GM12801 (cell line): ENCODE measurements around the gene TOLLIP.

ENCODE experiments used
- TF ChIP-seq, protein P1 (sequence below): IDR thresholded peaks from one replicate; pipeline ENCODE4 v1.5.1; 2011; ENCODE audit warnings: control low read depth; ENCODE audit not compliant: insufficient read length; ENCODE audit errors: extremely low read depth

The TOLLIP gene

DNA sequence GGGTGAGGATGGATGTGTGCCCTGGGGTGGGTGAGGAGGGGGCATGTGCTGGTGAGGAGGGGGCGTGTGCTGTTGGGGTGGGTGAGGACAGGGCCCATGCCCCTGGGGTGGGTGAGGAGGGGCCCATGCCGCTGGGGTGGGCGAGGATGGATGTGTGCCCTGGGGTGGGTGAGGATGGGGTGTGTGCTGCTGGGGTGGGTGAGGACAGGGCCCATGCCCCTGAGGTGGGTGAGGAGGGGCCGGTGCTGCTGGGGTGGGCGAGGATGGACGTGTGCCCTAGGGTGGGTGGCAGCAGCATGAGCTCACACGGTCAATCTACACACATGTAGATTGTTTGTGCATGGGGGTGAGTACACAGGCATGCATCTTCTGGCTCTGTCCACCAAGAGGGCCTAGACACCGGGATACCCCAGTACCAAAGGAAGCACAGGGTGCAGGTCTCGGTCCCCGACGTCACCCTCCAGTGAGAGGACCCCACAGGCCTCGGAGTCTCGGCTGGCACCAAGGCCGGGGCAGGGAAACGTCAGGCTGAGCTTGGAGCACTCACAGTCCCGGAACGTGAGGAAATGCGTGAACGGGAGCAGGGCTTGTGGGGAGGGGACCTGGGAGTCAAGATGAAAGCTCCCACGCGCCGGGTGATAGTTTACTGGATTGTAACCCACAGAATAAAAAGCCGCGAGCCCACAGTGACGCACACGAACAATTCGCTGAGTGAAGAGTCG is 37.4 kb upstream of the TOLLIP start:
- TF ChIP-seq, protein P1, sequence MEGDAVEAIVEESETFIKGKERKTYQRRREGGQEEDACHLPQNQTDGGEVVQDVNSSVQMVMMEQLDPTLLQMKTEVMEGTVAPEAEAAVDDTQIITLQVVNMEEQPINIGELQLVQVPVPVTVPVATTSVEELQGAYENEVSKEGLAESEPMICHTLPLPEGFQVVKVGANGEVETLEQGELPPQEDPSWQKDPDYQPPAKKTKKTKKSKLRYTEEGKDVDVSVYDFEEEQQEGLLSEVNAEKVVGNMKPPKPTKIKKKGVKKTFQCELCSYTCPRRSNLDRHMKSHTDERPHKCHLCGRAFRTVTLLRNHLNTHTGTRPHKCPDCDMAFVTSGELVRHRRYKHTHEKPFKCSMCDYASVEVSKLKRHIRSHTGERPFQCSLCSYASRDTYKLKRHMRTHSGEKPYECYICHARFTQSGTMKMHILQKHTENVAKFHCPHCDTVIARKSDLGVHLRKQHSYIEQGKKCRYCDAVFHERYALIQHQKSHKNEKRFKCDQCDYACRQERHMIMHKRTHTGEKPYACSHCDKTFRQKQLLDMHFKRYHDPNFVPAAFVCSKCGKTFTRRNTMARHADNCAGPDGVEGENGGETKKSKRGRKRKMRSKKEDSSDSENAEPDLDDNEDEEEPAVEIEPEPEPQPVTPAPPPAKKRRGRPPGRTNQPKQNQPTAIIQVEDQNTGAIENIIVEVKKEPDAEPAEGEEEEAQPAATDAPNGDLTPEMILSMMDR, result no peak

DNA sequence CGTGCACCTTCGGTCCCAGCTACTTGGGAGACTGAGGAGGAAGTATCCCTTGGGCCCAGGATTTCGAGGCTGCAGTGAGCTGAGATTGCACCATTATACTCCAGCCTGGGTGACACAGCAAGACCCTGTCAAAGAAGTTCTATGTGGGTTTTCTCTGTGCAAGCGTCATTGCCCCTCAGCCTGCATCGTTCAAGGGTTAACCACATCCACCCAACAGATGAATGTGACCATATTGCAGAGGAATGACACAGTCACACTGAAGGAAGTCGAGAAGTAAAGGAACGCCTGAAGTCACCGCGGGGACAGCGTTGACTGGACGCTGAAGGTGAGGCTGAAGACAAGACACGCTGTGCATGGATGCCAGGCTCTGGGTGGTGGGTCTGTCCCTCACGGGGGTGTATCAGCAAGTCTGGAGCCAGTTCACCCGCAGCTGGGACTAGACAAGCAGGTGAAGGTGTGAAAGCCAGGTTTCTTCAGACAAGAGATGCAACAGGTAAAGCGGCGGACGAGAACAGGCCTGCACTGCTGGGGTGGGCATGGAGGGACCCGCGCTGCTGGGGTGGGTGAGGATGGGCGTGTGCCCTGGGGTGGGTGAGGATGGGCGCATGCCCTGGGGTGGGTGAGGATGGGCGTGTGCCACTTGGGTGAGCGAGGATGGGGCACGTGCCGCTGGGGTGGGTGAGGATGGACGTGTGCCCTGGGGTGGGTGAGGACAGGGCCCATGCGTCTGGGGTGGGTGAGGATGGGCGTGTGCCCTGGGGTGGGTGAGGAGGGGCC is 36.5 kb upstream of the TOLLIP start:
- TF ChIP-seq, protein P1, result no peak

DNA sequence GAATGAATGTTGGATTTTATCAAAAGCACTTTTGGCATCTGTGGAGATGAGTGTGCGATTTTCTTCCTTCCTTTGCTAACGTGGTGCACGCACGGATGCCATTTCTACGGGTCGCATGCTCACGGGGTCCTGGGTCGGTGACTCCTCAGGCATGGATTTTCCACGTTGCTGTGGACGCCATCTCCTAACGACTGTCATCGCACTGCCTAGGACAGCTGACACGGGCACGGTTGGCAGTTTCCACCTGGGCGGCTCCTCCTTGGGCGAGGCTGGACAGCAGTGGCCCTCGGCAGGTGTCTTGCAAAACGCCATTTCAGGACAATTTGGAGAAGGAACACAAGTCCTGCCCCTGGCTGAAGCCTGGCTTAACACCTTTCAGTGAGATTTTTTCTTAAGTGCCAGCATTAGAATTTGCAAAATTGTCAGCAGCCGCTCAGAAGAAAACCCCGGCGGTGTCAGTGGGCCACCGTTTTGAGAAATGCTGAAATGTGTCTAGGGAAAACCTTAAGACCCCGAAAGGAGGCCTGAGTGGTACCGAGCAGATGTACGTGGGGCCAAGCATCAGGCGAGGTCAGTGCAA is 34.7 kb upstream of the TOLLIP start:
- TF ChIP-seq, protein P1, result no peak

DNA sequence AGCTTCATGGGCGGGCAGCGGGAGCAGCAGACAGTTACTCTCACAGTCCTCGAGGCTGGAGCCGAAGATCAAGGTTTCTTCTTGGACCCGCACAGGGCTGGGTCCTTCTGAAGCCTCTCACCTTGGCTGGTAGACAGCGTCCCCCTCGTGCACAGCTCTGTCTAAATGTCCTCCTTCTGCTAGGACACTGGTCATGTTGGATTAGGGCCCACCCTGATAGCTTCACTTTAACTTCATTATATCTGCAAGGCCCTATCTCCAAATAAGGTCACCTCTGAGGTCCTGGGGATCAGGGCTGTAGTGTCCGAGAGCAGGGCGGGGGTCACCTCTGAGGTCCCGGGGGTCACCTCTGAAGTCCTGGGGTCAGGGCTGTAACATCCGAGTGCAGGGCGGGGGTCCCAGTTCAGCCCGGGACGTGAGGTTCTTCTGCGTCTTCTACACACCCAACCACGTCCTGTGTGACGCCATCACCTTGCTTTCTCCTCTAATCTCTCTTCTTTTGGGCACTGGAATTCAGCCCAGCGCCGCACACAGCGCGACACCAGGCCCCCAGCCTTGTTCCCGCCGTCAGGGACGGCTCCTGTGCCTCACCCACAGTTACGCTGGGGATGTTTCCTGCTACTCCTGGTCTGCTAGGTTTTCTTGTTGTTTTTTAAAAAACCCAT is 34.1 kb upstream of the TOLLIP start:
- TF ChIP-seq, protein P1, result no peak

DNA sequence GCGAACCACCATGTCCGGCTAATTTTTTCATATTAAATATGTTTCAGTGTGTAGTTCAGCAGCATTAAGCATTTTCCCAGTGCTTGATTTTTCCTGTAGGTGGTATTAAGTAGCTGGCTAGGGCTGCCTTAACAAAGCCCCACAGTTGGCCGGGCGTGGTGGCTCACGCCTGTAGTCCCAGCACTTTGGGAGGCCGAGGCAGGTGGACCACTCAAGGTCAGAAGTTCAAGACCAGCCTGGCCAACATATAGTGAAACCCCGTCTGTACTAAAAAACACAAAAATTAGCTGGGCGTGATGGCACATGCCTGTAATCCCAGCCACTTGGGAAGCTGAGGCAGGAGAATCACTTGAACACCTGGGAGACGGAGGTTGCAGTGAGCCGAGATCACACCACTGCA is 33.5 kb upstream of the TOLLIP start:
- TF ChIP-seq, protein P1, result no peak

DNA sequence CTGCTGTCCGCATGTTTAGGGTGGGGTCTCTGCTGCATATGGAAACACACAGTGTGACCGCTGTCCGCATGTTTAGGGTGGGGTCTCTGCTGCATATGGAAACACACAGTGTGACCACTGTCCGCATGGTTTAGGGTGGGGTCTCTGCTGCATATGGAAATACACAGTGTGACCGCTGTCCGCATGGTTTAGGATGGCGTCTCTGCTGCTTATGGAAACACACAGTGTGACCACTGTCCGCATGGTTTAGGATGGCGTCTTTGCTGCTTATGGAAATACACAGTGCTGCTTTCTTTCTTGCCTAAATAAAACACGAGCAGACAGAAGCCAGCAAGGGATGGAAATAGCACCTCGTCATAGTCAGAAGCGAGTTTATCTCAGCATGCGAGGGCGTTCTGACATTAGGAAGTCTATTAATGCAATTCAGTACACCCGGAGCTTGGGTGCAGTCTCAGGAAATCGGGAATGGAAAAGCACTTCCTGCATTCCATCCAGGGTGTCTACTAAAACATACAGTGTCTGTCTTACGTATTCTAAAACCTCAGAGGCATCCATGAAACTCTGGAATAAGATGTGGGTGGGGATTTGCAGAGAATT is 32.6 kb upstream of the TOLLIP start:
- TF ChIP-seq, protein P1, result no peak

DNA sequence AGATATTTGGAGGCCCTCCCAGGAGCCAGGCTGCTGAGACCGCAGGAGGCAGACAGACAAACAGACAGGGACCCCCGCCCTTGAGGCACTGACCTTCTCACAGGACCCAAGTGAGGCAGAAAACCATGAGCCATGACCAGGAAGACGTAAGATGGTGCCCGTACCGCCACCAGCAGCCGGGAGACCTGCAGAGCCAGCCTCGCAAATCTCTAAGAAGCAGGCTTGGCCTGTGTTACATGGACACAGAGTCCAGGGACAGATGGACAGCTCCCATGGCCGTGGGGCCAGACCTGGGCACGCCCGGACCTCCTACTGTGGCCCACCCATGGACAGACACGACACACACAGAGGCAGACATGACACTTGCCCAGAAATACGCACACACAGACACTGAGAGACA is 30.7 kb upstream of the TOLLIP start:
- TF ChIP-seq, protein P1, result no peak
